ENCODE results near the gene ARL6IP1.

Gene ARL6IP1

GRCh38 chr16:18801145-18801972 is at the start of gene ARL6IP1:
Gene ARL6IP1, minus strand, starts transcription at chr16:18801549. Its CDS starts 83 bp downstream, at chr16:18801466.
- DNase-seq = peak; percentile 99

DNA sequence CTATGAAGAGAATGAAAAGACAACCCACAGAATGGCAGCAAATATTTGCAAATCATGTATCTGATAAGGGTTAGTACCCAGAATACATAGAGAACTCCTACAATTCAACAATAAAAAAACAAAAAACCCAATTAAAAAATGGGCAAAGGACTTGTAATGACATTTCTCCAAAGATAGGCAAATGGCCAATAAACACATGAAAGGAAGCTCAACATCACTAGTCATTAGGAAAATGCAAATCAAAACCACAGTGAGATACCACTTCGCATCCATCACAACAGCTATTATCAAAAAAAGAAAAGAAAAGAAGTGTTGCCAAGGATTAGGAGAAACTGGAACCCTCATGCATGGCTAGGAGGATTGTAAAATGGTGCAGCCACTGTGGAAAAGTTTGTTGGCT is 45.1 kb upstream of the ARL6IP1 start:
- DNase-seq = no peak

- no peak for DNase-seq
Observed at GRCh38 chr16:18842565-18842964, 41.2 kb upstream of the ARL6IP1 start.

- DNase-seq = no peak
Observed at GRCh38 chr16:18841833-18842525, 40.6 kb upstream of the ARL6IP1 start.

GRCh38 chr16:18839555-18839954 is 38.2 kb upstream of the ARL6IP1 start:
- no peak for DNase-seq

DNA sequence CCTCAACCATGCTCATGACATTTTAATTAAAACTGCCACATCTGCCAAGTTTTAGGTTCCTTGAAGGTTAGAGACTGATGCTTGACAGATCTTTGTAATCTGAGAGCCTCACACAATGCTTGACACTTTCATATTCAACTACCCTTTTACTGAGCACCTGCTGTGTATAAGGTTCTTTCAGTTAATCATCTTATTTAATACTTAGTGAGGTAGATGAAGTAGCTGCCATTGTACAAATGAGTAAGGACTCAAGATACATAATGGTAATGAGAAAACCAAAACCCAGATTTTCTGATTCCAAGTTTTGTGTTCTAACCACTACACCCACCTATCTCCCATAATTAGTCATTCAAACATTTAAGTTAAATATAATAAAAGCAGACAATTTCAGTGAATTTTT is 35.4 kb upstream of the ARL6IP1 start:
- DNase-seq = no peak

DNA sequence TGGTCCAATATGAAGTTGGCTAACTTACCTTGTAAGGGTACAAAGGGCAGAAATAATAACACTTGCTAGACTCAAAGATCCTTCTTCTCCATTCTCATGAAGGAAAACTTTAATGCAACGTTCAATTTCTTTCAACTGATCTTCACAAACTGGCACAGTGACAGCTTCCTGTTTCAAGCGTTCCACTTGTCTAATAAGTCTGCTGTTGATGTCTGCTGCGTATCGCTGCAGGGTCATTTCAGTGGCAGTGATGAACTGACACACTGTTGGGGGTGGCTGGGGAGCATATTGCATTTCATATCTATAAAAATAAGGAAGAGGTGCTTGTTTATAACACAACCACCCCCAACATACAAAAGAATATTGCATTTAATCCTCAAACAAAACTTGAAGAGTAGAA is 33.5 kb upstream of the ARL6IP1 start:
- DNase-seq = no peak

DNA sequence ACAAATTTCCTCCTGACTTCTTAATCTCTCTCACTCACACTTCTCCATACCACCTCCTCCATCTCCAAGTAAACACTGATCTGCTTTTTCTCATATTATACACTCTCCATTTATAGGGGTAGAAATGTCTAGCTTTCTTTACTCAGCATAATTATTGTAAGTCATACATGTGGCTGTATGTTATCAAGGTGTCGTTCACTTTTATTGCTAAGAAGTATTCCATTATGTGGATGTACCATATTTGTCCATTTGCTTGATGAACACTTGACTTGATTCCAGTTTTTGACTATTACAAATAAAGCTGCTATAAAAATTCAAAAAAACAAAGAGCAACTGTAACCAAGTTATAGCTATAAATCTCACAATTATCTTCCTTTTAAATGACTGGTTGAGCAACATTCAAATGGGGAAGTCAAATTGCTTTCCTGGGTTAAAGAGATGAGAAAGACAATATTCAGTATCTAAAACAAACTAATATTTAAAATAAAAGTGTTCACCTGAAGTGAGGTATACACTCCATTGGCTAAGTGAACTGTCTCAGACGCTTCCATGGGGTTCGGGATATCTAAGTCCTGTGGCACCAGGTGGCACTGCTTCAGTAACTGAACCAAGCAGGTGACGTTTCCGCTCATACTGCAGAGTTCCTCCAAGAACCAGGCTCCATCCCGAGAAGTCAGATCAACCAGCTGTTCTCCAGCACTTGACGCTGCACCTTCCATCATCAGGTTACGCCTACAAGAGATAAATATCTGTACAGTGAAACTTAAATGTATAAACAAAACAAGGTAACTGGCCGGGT is 32.6 kb upstream of the ARL6IP1 start:
- DNase-seq = no peak

DNA sequence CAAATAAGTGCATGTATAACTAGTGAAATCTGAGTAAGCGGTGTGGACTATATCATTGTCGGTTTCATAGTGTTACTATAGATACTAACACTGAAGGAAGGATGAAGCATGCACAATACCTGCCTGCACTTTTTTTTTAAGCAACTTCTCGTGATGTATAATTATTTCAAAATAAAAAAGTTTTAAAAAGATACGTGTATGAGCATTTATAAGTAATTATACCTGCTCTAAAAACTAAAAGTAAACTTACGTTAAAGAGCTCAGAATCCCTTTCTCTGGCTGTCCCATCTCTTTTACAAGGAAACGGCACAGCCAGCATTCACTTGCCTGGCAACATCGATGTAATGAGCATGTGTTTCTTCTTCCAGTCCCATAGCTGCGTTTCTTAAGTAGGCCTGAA is 31.3 kb upstream of the ARL6IP1 start:
- DNase-seq = no peak

DNA sequence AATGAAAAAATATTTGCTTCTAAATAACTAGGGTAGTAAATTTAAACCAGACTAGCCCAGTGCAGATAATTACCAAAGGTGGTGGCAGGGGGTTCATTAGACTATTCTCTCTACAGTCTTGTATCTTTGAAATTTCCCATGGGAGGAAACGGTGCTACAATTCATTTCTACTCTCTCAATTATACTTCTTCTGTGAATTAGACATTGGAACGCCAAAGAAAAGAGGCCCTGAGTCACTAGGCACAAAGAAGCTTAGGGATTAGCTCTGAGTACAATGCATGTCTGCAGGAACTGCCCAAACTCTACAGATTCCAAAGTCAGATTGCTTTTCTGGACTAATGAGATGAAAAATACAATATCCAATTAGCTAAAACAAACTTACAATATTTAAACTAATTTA is 30.7 kb upstream of the ARL6IP1 start:
- DNase-seq = no peak

GRCh38 chr16:18829251-18829650 is 27.9 kb upstream of the ARL6IP1 start:
- no peak for DNase-seq

- DNase-seq = no peak
Observed at GRCh38 chr16:18827890-18828289, 26.5 kb upstream of the ARL6IP1 start.

DNA sequence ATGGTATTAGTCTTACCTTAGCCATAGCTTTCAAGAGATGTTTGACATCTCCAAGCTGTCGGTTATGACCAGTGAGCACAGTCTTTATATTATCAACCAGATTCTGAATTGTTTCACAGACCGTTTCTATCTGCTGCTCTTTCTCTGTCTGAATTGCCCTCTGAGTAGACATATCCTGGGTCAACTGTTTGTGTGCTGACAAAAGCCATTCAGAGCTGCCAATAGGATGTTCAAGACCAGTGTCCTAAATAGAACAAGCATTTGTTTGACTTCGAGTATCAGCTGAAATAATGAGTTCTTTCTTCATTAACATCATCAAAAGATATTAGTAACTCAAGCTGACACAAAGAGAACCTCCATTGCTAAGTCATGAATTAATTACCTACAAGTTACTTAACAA is 14.9 kb upstream of the ARL6IP1 start:
- no peak for DNase-seq

- DNase-seq = no peak
Observed at GRCh38 chr16:18811925-18812324, 10.6 kb upstream of the ARL6IP1 start.

- no peak for DNase-seq
Observed at GRCh38 chr16:18809165-18809564, 7.8 kb upstream of the ARL6IP1 start.

DNA sequence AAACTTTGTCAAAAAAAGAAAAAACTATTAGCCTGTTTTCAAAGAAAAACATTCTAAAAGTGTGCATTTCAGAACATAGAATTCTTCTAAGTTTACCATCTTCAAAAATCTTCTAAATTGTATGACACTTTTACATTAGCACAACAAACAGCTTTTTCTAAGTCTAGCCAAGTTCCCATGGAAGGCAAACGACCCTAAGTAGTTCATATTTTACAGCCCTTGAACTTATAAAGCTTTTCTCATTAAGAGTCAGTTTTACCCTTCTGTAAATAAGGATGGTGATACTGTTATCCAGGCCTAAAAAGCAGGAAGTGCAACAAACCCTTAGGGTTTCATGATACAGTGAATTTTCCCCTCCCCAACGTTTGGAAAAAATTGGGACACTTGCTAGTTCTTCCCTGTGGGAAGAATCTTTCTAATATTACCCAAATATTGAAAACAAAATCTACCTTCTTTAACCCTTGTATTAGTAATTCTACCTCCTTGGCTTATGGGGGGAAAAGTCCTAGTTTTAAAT is 4.0 kb upstream of the ARL6IP1 start:
- DNase-seq = no peak

DNA sequence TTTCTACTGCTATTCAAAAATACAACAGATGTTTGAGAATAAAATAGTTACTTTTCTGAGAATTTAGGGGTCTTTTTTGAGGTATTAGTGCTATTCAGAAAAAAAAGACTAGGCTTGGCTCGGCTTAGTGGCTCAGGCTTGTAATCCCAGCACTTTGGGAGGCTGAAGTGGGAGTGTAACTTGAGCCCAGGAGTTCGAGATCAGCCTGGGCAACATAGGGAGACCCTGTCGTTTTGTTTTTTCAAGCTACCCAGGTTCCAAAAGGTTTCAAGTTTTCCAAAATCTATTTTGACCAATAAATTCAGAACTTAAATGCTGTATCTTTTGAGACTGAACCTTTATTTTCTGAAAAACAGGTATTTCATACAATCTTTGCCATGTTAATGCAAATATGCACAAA is 3.2 kb upstream of the ARL6IP1 start:
- no peak for DNase-seq

DNA sequence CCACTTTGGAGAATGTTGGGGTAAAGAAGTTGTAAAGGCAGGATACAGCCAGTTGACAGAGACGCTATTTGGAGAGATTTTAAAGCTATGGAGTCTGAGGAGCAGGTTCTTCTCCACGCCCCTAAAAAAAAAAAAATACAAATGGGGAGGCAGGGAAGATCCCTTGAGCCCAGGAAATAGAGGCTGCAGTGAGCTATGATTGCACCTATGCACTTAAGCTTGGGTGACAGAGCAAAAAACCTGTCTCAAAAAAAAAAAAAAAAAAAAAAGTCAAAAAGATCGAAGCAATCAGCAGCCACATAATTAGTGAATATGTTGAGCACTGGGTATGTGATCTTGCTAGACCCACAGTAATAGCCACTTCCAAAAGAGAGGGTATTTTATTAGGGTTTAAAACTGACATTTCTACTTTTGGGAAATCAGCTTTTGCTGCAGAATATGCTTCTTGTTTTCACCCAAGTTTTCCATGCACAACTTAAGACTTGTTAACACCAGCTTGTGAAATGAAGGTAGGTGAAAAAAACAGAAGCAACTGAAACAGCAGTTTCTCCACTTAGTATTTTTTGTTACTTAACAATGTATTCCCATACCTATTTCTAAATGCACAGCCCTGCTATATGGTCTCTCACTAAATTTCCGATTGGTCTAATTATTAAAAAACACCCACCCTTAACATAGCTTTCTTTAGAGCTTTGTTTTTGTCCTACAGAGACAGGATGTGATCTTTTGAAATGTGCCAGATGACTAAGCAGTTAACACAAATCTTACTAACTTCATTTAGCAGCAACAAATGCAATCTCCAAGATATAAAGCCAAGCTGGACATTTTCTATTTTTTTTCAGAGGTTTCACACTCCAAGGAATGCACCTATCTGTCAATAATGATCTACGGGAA is 2.5 kb upstream of the ARL6IP1 start:
- no peak for DNase-seq

- no peak for DNase-seq
Observed at GRCh38 chr16:18802767-18803343, 1.5 kb upstream of the ARL6IP1 start.

DNA sequence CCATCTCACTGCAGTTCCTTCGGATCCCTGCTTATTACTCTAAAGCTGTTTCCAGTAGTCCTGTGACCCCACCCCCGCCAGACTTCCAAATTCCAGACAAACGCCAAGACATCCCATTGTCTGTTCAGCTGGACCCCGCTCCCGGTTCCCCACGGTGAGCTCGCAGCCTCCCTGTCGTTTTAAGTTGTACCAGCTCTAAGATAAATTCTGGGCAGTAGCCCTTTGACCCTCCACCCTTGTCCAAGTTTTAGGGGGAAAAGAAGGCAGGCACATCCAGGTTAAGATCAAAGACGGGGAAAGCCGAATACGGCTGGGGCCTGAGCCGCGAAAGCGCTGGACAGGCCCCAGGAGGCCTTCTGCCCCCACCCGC is 589 bp downstream of the ARL6IP1 start:
- no peak for DNase-seq

GRCh38 chr16:18800293-18800692 is 1.1 kb downstream of the ARL6IP1 start:
- no peak for DNase-seq

- DNase-seq = no peak
Observed at GRCh38 chr16:18799500-18799899, 1.8 kb downstream of the ARL6IP1 start.
